Subcutaneous adipose tissue (tissue), 4 donors: ENCODE measurements around the gene ARL5B. TPM values are rescaled to one million over a fixed set of nuclear protein-coding genes. Genes with fewer than 3 reads are reported as not detected.

Source experiments
- CTCF ChIP-seq: fragments of 450-650 bp; IDR thresholded peaks from one replicate; pipeline ENCODE4 v1.5.1; 2016; ENCODE audit warnings: low read depth, mild to moderate bottlenecking, control low read depth, antibody characterized with exemption, moderate library complexity
- total RNA-seq, 4 donors: library from RNA; depleted of rRNA; stranded (reverse); fragments of >200 nt; gene quantifications; one replicate each; pipeline ENCODE4 v1.1.0, GENCODE V29; 2016

ARL5B gene
- total RNA-seq, 4 donors from 2014 or later: 10.0 to 23.0 (median 13.1) TPM

GRCh38 chr10:18625886-18626285 lies 33.3 kb upstream of the ARL5B start:
- TF ChIP-seq CTCF: no peak

- no peak for TF ChIP-seq CTCF
Observed at GRCh38 chr10:18635995-18636394, 23.2 kb upstream of the ARL5B start.

- no peak for TF ChIP-seq CTCF
Observed at GRCh38 chr10:18647151-18647550, 12.1 kb upstream of the ARL5B start.

GRCh38 chr10:18647945-18648344 lies 11.3 kb upstream of the ARL5B start:
- TF ChIP-seq CTCF: no peak

GRCh38 chr10:18649364-18649959 lies 9.8 kb upstream of the ARL5B start:
- no peak for TF ChIP-seq CTCF

- no peak for TF ChIP-seq CTCF
Observed at GRCh38 chr10:18650404-18650997, 8.7 kb upstream of the ARL5B start.

GRCh38 chr10:18651324-18652007 lies 7.8 kb upstream of the ARL5B start, which contains the start of gene NSUN6:
NSUN6 (minus strand) TSS chr10:18651587; CDS start chr10:18651203, 384 bp downstream.
- TF ChIP-seq CTCF: no peak
